ENCODE results near the gene CAP1. TPM values are rescaled to one million over a fixed set of nuclear protein-coding genes. Genes with fewer than 3 reads are reported as not detected.

CAP1 gene
- total and polyA plus RNA-seq, 2 of the 13 experiments (the other 11 are each of a cell fraction or from before 2014, with no cell fraction given) = 174 to 195 TPM

GRCh38 chr1:40040511-40041465, at the start of gene CAP1 (continued):
- 0 out of 2 replicates have a peak, but pooled peaks have one; percentile 14 for TF ChIP-seq TIGD3 (CRISPR knock-in tag; IDR thresholded peaks at IDR 0.05; ENCODE audit: borderline replicate concordance)
- no peak; the same call in 1 of the 2 replicates for TF ChIP-seq HDAC2 (CRISPR knock-in tag; IDR thresholded peaks at IDR 0.05)
- TF ChIP-seq TFAP4 (IDR thresholded peaks at IDR 0.05; ENCODE audit: borderline replicate concordance, low read depth) = peak; percentile 84; the same call in 1 of the 2 replicates
- no peak; the same call in 1 of the 2 replicates for TF ChIP-seq GPN1 (CRISPR knock-in tag; IDR thresholded peaks at IDR 0.05; ENCODE audit: borderline replicate concordance)
- TF ChIP-seq E2F1 (CRISPR knock-in tag; IDR thresholded peaks at IDR 0.05) = peak; percentile 14; the same call in 1 of the 2 replicates
- no peak for TF ChIP-seq ZNF781 (CRISPR knock-in tag; IDR thresholded peaks at IDR 0.05; ENCODE audit: borderline replicate concordance, not compliant biosample characterization)
- peak; percentile 98 for TF ChIP-seq ZNF629 (CRISPR knock-in tag; conservative IDR thresholded peaks at IDR 0.05)
- peak; percentile 67 for TF ChIP-seq MNT (IDR thresholded peaks at IDR 0.05)
- no peak for TF ChIP-seq SKIL (CRISPR knock-in tag; IDR thresholded peaks at IDR 0.05; ENCODE audit: borderline replicate concordance)
- TF ChIP-seq MAFG (CRISPR knock-in tag; IDR thresholded peaks at IDR 0.05) = no peak
- no peak for TF ChIP-seq HNRNPUL1 (IDR thresholded peaks at IDR 0.05; ENCODE audit: low read depth, low read length)
- 0 out of 2 replicates have a peak, but pooled peaks have one; percentile 55 for TF ChIP-seq ZNF234 (CRISPR knock-in tag; conservative IDR thresholded peaks at IDR 0.05)
- no peak for TF ChIP-seq GZF1 (CRISPR knock-in tag; IDR thresholded peaks at IDR 0.05)
- no peak; the same call in 1 of the 2 replicates for TF ChIP-seq MIER2 (CRISPR knock-in tag; IDR thresholded peaks at IDR 0.05)
- no peak; the same call in 1 of the 2 replicates for TF ChIP-seq SPEN (CRISPR knock-in tag; IDR thresholded peaks at IDR 0.05; ENCODE audit: low read depth)
- TF ChIP-seq FOXO1 (CRISPR knock-in tag; IDR thresholded peaks at IDR 0.05) = no peak
- no peak for TF ChIP-seq SOX6 (IDR thresholded peaks at IDR 0.05)
- 0 out of 2 replicates have a peak, but pooled peaks have one; percentile 7 for TF ChIP-seq SOX6 (CRISPR knock-in tag; IDR thresholded peaks at IDR 0.05)
- TF ChIP-seq ZNF264 (CRISPR knock-in tag; IDR thresholded peaks at IDR 0.05) = no peak
- no peak; the same call in 1 of the 2 replicates for TF ChIP-seq SUZ12 (IDR thresholded peaks at IDR 0.05; ENCODE audit: low read depth, low read length)
- 0 out of 2 replicates have a peak, but pooled peaks have one; percentile 4 for TF ChIP-seq PAWR (CRISPR knock-in tag; IDR thresholded peaks at IDR 0.05; ENCODE audit: borderline replicate concordance)
- peak; percentile 96 for TF ChIP-seq GABPB1 (CRISPR knock-in tag; IDR thresholded peaks at IDR 0.05)
